Sigmoid colon (tissue), 4 donors: ENCODE results near the gene MYO10.

Experiments used
- CTCF ChIP-seq, 4 experiments: fragments of 450-650 bp in 3 of 4; fragments of 200-600 bp in 1 of 4; IDR thresholded peaks; one replicate each; pipeline ENCODE4 v1.5.1; 2016 to 2019; ENCODE audit warnings: antibody characterized with exemption in 4 of 4, mild to moderate bottlenecking in 3 of 4, moderate library complexity in 2 of 4
- POLR2AphosphoS5 ChIP-seq, 4 donors: sonication (generic); formaldehyde crosslinking; IDR thresholded peaks; one replicate each; pipeline ENCODE4 v1.6.1; 2017; ENCODE audit warnings: antibody characterized with exemption in 4 of 4

- no peak for TF ChIP-seq CTCF (IDR thresholded peaks at IDR 0.05)
- TF ChIP-seq POLR2AphosphoS5 (IDR thresholded peaks at IDR 0.05) = no peak
Observed at GRCh38 chr5:16772556-16772955, 163.5 kb downstream of the MYO10 start.
